ENCODE measurements around the gene TMC8.

- TF ChIP-seq CTCF (conservative IDR thresholded peaks at IDR 0.05; ENCODE audit: low read depth in 2 of 2): no peak
- TF ChIP-seq POLR2AphosphoS5 (IDR thresholded peaks at IDR 0.05; ENCODE audit: low read depth): no peak
- no peak for TF ChIP-seq REST (IDR thresholded peaks at IDR 0.05; ENCODE audit: unreplicated experiment)
- TF ChIP-seq EZH2 (IDR thresholded peaks at IDR 0.05; ENCODE audit: low read depth, unreplicated experiment): no peak
- no peak for TF ChIP-seq EZH2phosphoT487 (IDR thresholded peaks at IDR 0.05; ENCODE audit: unreplicated experiment)
- TF ChIP-seq ZNF114 (CRISPR knock-in tag; IDR thresholded peaks at IDR 0.05): no peak
- no peak for TF ChIP-seq CREB1 (CRISPR knock-in tag; IDR thresholded peaks at IDR 0.05; ENCODE audit: low read depth)
- TF ChIP-seq ETS1 (IDR thresholded peaks at IDR 0.05): no peak
- TF ChIP-seq NANOG (IDR thresholded peaks at IDR 0.05; ENCODE audit: borderline replicate concordance): no peak
- no peak for TF ChIP-seq JUNB (IDR thresholded peaks at IDR 0.05; ENCODE audit: unreplicated experiment)
- no peak for TF ChIP-seq STAT1 (IDR thresholded peaks at IDR 0.05; ENCODE audit: unreplicated experiment)
- no peak for TF ChIP-seq ZNF331 (CRISPR knock-in tag; IDR thresholded peaks at IDR 0.05; ENCODE audit: low read depth)
- TF ChIP-seq ZNF462 (CRISPR knock-in tag; IDR thresholded peaks at IDR 0.05): no peak
Observed at GRCh38 chr17:78101112-78101511, 29.5 kb upstream of the TMC8 start.

All from GM23338 (cell line).